ENCODE results near the gene MARCKSL1.
"Not testable (repeated sequence)": the region's sequence is repeated elsewhere in the genome, so short reads cannot be mapped to it uniquely, and the experiment has no call there.

DNA sequence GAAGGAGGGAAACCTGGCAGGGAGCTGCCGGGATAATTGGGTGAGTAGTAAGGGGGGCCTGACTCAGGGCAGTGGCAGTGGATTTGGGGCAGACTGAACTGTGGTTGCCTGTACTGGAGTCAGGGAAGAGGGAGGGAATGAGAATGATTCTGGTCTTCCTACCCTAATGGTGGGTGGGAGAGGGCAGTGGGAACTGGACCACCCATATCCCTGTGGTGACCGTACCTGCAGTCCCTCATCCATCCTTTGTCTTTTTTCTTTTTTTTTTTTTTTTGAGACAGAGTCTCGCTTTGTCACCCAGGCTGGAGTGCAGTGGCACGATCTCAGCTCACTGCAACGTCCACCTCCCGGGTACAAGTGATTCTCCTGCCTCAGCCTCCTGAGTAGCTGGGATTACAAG is 19.7 kb upstream of the MARCKSL1 start:
- not testable (repeated sequence) for TF ChIP-seq CTCF (IDR thresholded peaks at IDR 0.05; ENCODE audit: insufficient read depth, low read depth, low read length); EZH2 (IDR thresholded peaks at IDR 0.05; ENCODE audit: insufficient read depth, low read length)
